ENCODE results near the gene BNC2.

GRCh38 chr9:16386007-16386826 is 484.3 kb downstream of the BNC2 start:
- TF ChIP-seq POLR2AphosphoS5 (IDR thresholded peaks at IDR 0.05; ENCODE audit: borderline replicate concordance, low read depth, low read length) (no peak), EZH2 (IDR thresholded peaks at IDR 0.05) (no peak), FOXP2 (optimal IDR thresholded peaks at IDR 0.05; ENCODE audit: control extremely low read depth, extremely low read length, insufficient read depth) (no peak)
